Measurements from ENCODE around the gene ADGRG7. TPM values are rescaled to one million over a fixed set of nuclear protein-coding genes. Genes with fewer than 3 reads are reported as not detected.

ADGRG7 gene
- total and polyA plus RNA-seq, 9 of the 15 experiments (the other 6 are each of a cell fraction or from before 2014, with no cell fraction given), result 0.03 TPM; not detected in 7

DNA sequence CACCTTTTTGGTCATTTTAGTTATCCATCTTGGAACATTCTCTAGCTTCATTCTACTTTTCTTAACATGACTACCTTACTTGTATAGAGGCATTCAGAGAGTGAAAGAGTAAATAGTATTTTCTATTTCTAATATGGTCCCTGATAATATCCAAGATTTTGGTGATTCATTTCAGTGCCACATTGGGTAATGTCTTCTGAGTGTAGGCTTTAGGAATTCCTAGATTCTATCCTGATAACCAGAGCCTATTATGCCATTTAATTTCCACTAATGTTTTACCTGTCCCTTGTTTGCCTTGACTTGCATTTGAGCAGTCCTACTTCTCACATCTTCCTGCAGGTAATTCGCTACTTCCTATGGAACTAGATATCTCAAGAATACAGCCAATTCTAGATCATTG lies 21.8 kb downstream of the ADGRG7 start (continued):
- TF ChIP-seq, protein P1, sequence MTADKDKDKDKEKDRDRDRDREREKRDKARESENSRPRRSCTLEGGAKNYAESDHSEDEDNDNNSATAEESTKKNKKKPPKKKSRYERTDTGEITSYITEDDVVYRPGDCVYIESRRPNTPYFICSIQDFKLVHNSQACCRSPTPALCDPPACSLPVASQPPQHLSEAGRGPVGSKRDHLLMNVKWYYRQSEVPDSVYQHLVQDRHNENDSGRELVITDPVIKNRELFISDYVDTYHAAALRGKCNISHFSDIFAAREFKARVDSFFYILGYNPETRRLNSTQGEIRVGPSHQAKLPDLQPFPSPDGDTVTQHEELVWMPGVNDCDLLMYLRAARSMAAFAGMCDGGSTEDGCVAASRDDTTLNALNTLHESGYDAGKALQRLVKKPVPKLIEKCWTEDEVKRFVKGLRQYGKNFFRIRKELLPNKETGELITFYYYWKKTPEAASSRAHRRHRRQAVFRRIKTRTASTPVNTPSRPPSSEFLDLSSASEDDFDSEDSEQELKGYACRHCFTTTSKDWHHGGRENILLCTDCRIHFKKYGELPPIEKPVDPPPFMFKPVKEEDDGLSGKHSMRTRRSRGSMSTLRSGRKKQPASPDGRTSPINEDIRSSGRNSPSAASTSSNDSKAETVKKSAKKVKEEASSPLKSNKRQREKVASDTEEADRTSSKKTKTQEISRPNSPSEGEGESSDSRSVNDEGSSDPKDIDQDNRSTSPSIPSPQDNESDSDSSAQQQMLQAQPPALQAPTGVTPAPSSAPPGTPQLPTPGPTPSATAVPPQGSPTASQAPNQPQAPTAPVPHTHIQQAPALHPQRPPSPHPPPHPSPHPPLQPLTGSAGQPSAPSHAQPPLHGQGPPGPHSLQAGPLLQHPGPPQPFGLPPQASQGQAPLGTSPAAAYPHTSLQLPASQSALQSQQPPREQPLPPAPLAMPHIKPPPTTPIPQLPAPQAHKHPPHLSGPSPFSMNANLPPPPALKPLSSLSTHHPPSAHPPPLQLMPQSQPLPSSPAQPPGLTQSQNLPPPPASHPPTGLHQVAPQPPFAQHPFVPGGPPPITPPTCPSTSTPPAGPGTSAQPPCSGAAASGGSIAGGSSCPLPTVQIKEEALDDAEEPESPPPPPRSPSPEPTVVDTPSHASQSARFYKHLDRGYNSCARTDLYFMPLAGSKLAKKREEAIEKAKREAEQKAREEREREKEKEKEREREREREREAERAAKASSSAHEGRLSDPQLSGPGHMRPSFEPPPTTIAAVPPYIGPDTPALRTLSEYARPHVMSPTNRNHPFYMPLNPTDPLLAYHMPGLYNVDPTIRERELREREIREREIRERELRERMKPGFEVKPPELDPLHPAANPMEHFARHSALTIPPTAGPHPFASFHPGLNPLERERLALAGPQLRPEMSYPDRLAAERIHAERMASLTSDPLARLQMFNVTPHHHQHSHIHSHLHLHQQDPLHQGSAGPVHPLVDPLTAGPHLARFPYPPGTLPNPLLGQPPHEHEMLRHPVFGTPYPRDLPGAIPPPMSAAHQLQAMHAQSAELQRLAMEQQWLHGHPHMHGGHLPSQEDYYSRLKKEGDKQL (CRISPR knock-in tag; IDR thresholded peaks at IDR 0.05; ENCODE audit: borderline replicate concordance), result no peak
- TF ChIP-seq GATAD2B (IDR thresholded peaks at IDR 0.05; ENCODE audit: borderline replicate concordance), result no peak
- TF ChIP-seq CCNT2 (IDR thresholded peaks at IDR 0.05; ENCODE audit: borderline replicate concordance, extremely low read depth, insufficient read length, low read depth, low read length), result no peak
